HG03442 (cell line): ENCODE results near the gene USP17L24.
"Not testable (repeated sequence)": the region's sequence is repeated elsewhere in the genome, so short reads cannot be mapped to it uniquely, and the experiment has no call there.

ENCODE experiments used
- ATAC-seq: cut with Tn5 transposase; IDR thresholded peaks from one replicate; pipeline ENCODE4 v1.9.1; 2021; ENCODE audit warnings: mild to moderate bottlenecking, moderate library complexity; ENCODE audit not compliant: unreplicated experiment

The USP17L24 gene

GRCh38 chr4:9324865-9325264, at the start of gene USP17L24:
TSS of gene USP17L24 (plus strand) at chr4:9325165. CDS start at chr4:9325165, 0 bp downstream.
- ATAC-seq, result not testable (repeated sequence)

- ATAC-seq, result not testable (repeated sequence)
These were observed 774 bp upstream of the USP17L24 start for GRCh38 chr4:9324191-9324590.

GRCh38 chr4:9329611-9330010, 4.6 kb downstream of the USP17L24 start, which contains the start of gene USP17L25:
TSS of gene USP17L25 (plus strand) at chr4:9329911. CDS start at chr4:9329911, 0 bp downstream.
- not testable (repeated sequence) for ATAC-seq

- not testable (repeated sequence) for ATAC-seq
These were observed 9.4 kb downstream of the USP17L24 start, which contains the start of gene USP17L26 for GRCh38 chr4:9334358-9334757. TSS of gene USP17L26 (plus strand) at chr4:9334658. CDS start at chr4:9334658, 0 bp downstream.

- not testable (repeated sequence) for ATAC-seq
These were observed 14.1 kb downstream of the USP17L24 start, which contains the start of gene USP17L5 for GRCh38 chr4:9339103-9339502. TSS of gene USP17L5 (plus strand) at chr4:9339403. CDS start at chr4:9339403, 0 bp downstream.

GRCh38 chr4:9343848-9344247, 18.9 kb downstream of the USP17L24 start, which contains the start of gene USP17L27:
TSS of gene USP17L27 (plus strand) at chr4:9344148. CDS start at chr4:9344148, 0 bp downstream.
- ATAC-seq, result not testable (repeated sequence)

- ATAC-seq, result not testable (repeated sequence)
These were observed 23.6 kb downstream of the USP17L24 start, which contains the start of gene USP17L28 for GRCh38 chr4:9348593-9348992. TSS of gene USP17L28 (plus strand) at chr4:9348893. CDS start at chr4:9348893, 0 bp downstream.

- ATAC-seq, result not testable (repeated sequence)
These were observed 25.9 kb downstream of the USP17L24 start for GRCh38 chr4:9350866-9351265.

- not testable (repeated sequence) for ATAC-seq
These were observed 28.4 kb downstream of the USP17L24 start, which contains the start of gene USP17L29 for GRCh38 chr4:9353338-9353737. TSS of gene USP17L29 (plus strand) at chr4:9353638. CDS start at chr4:9353638, 0 bp downstream.

- not testable (repeated sequence) for ATAC-seq
These were observed 37.9 kb downstream of the USP17L24 start, which contains the start of gene USP17L30 for GRCh38 chr4:9362829-9363228. TSS of gene USP17L30 (plus strand) at chr4:9363129. CDS start at chr4:9363129, 0 bp downstream.
